Chondrocyte (in vitro differentiated cells): ENCODE data around the gene S100Z. TPM values are rescaled to one million over a fixed set of nuclear protein-coding genes. Genes with fewer than 3 reads are reported as not detected.
A peak's percentile ranks its signal among the peaks of the same experiment; 100 is the strongest.

ENCODE experiments used
- DNase-seq: peaks from one replicate; pipeline ENCODE4 v3.0.0; 2021; ENCODE audit warnings: mixed read lengths, low spot score
- H3K27ac Mint-ChIP-seq: one replicate; pipeline ENCODE4 v1.8.0; 2021; ENCODE audit warnings: mild to moderate bottlenecking, moderate library complexity, mixed read lengths; ENCODE audit not compliant: unreplicated experiment
- H3K27me3 Mint-ChIP-seq: 2 replicates; pipeline ENCODE4 v1.8.0; 2021; ENCODE audit warnings: low read depth, mixed read lengths
- H3K36me3 Mint-ChIP-seq: 2 replicates; pipeline ENCODE4 v1.8.0; 2021; ENCODE audit warnings: low read depth, mixed read lengths
- H3K4me1 Mint-ChIP-seq: 2 replicates; pipeline ENCODE4 v1.8.0; 2021; ENCODE audit warnings: low read depth, mild to moderate bottlenecking, mixed read lengths
- H3K4me3 Mint-ChIP-seq: one replicate; pipeline ENCODE4 v1.8.0; 2021; ENCODE audit warnings: mild to moderate bottlenecking, moderate library complexity, mixed read lengths; ENCODE audit not compliant: unreplicated experiment
- H3K9me3 Mint-ChIP-seq: 2 replicates; pipeline ENCODE4 v1.8.0; 2021; ENCODE audit warnings: low read depth, mixed read lengths
- total RNA-seq: library from RNA; stranded (reverse); gene quantifications from 3 replicates; pipeline ENCODE4 v1.2.1, GENCODE V29; 2021
- TF ChIP-seq, protein P1 (sequence below): fragments of 200-600 bp; sonication (generic); IDR thresholded peaks from 2 replicates; pipeline ENCODE4 v1.5.0; 2021; ENCODE audit warnings: antibody characterized with exemption, mild to moderate bottlenecking, moderate library complexity

Gene S100Z
- total RNA-seq, 1 donor from 2014 or later, result not detected

DNA sequence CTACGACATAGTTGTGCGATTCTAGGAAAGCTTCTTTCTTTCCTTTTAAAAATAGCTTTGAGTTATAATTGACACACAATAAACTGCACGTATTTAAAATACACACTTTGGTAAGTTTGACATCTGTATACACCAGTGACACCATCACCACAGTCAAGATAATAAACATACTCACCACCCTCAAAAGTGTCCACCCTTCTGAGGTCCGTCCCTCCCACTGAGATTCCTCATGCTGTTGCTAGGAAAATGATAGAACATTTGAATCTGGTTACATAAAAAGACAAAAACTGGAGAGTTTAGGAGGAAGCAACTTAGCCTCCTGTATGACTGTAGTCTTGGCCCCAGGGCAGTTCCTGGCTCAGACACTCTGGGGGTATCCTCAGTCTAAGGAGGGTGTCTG is 17.2 kb downstream of the S100Z start:
- H3K36me3 Mint-ChIP-seq, result no peaks in the 10 kb centered on the region
- no peak for DNase-seq
- H3K27ac Mint-ChIP-seq, result no peak overlapping the region
- TF ChIP-seq, protein P1, sequence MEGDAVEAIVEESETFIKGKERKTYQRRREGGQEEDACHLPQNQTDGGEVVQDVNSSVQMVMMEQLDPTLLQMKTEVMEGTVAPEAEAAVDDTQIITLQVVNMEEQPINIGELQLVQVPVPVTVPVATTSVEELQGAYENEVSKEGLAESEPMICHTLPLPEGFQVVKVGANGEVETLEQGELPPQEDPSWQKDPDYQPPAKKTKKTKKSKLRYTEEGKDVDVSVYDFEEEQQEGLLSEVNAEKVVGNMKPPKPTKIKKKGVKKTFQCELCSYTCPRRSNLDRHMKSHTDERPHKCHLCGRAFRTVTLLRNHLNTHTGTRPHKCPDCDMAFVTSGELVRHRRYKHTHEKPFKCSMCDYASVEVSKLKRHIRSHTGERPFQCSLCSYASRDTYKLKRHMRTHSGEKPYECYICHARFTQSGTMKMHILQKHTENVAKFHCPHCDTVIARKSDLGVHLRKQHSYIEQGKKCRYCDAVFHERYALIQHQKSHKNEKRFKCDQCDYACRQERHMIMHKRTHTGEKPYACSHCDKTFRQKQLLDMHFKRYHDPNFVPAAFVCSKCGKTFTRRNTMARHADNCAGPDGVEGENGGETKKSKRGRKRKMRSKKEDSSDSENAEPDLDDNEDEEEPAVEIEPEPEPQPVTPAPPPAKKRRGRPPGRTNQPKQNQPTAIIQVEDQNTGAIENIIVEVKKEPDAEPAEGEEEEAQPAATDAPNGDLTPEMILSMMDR, result no peak
- H3K4me3 Mint-ChIP-seq, result no peak overlapping the region
- peaks cover under 1% of the 10 kb centered on the region for H3K4me1 Mint-ChIP-seq
- no peaks in the 10 kb centered on the region for H3K27me3 Mint-ChIP-seq
- H3K9me3 Mint-ChIP-seq, result no peaks in the 10 kb centered on the region

DNA sequence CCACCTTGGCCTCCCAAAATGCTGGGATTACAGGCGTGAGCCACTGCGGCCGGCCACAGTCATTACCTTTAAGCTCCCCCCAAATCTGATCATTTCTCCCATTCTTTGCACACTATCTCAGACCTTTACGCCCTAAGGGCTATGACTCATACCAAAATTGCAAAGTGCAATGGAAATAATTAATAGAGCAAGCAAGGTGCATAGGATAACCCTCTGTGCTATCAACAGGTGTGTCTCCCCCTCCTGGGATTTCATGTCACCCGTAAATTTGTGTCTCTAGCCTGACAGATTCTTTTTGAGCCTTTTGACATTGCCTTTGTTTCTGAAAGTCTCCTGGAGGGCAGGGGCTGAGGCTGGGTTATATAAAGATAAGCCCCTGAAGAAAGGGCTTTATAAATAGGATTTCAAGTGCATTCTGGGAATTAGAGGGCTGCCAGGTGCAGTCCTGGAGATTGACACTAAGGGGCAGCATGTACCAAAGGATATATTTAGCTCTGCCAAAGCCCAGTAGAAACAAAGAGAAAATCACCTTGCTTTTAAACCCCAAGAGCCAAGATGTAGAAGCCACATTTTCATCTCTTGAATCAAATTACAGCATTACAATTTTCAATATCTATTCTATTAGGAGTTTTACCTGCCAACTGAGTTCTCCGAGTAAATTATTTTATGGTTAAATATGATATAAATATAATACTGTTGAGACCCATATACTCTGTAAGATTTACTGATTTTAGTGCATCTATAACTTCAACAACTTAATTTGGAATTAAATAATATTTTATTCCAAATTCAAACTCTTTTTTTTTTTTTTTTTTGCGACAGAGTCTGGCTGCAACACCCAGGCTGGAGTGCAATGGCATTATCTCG is 18.2 kb downstream of the S100Z start:
- TF ChIP-seq, protein P1, result peak; percentile 90
- H3K36me3 Mint-ChIP-seq, result no peaks in the 10 kb centered on the region
- H3K4me1 Mint-ChIP-seq, result no peaks in the 10 kb centered on the region
- H3K27me3 Mint-ChIP-seq, result no peaks in the 10 kb centered on the region
- H3K4me3 Mint-ChIP-seq, result no peak overlapping the region
- DNase-seq, result no peak
- H3K9me3 Mint-ChIP-seq, result no peaks in the 10 kb centered on the region
- H3K27ac Mint-ChIP-seq, result no peak overlapping the region

DNA sequence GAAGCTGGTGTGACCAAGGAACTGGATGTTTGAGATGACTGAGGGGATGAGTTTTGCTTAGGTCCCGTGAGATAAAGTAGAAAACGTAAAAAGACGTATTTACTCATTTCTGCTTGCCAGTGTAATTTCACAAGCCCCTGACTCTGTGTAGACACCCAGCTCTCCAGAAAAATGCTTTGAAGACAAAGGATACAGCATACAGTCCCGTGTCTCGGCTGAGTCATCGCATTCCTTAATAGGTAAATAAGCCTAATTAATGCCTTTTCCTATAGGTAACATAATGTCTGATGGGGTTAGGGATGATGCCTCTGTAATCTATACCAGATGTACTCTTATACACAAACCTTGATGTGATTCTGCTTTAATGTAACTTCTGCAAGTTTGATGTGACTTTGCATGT is 20.2 kb downstream of the S100Z start:
- Mint-ChIP-seq H3K4me1 (peaks cover 3% of the 10 kb centered on the region), H3K36me3 (no peaks in the 10 kb centered on the region), H3K9me3 (no peaks in the 10 kb centered on the region), H3K27me3 (no peaks in the 10 kb centered on the region), H3K27ac (no peak overlapping the region), H3K4me3 (no peak overlapping the region)
- TF ChIP-seq, protein P1, result no peak
- no peak for DNase-seq

DNA sequence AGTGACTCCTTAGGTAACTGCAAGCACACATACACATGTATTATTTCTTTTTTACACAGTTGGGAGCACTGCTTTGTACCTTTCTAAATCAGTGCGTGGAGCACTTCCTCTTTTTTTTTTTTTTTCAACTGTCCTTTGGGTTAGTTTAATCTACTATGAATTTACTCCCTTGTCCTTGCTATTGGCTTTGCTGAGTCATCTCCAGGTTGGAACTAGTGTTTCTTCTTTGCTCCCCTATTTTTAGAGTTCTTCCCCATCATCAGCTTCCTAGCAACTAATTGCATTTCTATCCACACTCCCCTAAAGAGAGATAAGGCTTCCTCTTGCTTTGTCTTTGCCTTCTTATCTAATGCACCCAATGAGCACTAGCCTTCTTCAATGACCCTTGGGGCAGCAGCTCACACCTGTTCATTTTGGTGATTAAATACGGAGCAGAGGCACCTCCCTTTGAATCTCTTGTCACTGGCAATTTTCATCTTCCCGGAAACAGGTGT is 24.3 kb downstream of the S100Z start:
- no peak overlapping the region for H3K27ac Mint-ChIP-seq
- H3K9me3 Mint-ChIP-seq, result no peaks in the 10 kb centered on the region
- no peak for DNase-seq
- peaks cover 11% of the 10 kb centered on the region for H3K4me1 Mint-ChIP-seq
- H3K27me3 Mint-ChIP-seq, result no peaks in the 10 kb centered on the region
- H3K36me3 Mint-ChIP-seq, result no peaks in the 10 kb centered on the region
- H3K4me3 Mint-ChIP-seq, result no peak overlapping the region
- TF ChIP-seq, protein P1, result no peak

DNA sequence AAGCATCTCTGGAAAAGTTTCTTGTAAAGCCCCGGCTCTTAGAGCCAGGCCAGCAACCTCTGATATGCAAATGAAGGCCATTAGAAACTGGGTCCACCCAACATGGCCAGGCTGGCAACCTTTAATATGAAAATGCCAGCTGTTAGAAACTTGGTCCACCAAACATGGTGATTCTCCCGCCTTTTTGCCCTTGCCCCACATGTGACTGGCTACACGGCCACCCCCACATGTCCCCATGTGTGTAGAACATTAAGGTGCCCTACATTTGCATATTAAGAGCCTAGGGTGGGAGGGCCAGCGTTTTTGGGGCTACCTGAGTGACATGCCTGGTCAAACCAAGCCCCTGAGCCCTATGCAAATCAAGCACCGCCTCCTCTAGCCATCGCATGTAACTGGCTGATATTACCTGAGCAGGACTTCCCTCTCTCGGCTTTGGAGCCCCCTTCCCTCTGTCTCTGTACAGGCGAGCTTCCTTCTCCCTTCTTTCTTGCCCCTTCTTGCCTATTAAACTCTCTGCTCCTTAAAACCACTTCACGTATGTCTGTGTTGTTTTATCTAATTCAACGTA is 39.0 kb downstream of the S100Z start:
- H3K4me1 Mint-ChIP-seq, result no peaks in the 10 kb centered on the region
- no peak overlapping the region for H3K4me3 Mint-ChIP-seq
- no peak for DNase-seq
- H3K36me3 Mint-ChIP-seq, result peaks cover 3% of the 10 kb centered on the region
- H3K9me3 Mint-ChIP-seq, result no peaks in the 10 kb centered on the region
- TF ChIP-seq, protein P1, result no peak
- H3K27ac Mint-ChIP-seq, result no peak overlapping the region
- H3K27me3 Mint-ChIP-seq, result peaks cover 32% of the 10 kb centered on the region
